ENCODE measurements around the gene PPP1R14C.

GRCh38 chr6:150273457-150274309, 130.8 kb downstream of the PPP1R14C start:
- TF ChIP-seq ZNF274 (IDR thresholded peaks at IDR 0.05; ENCODE audit: low read depth, low read length) (no peak), SUZ12 (IDR thresholded peaks at IDR 0.05; ENCODE audit: extremely low read depth, insufficient read depth, insufficient read length) (no peak), YY1 (IDR thresholded peaks at IDR 0.05; ENCODE audit: insufficient read depth, insufficient read length) (no peak)
